ENCODE results near the gene SLC9A9.

SLC9A9 gene

GRCh38 chr3:143329567-143330211 is 518.6 kb downstream of the SLC9A9 start:
- TF ChIP-seq CTCF (IDR thresholded peaks at IDR 0.05; ENCODE audit: control insufficient read depth, insufficient read depth, low read depth, low read length, missing control alignments): no peak
- DNase-seq (ENCODE audit: low read depth): no peak
- no peak overlapping the region for H3K4me3 ChIP-seq (ENCODE audit: control insufficient read depth, low read depth, low read length)

GRCh38 chr3:143328451-143328850 is 519.8 kb downstream of the SLC9A9 start:
- no peak overlapping the region for H3K4me3 ChIP-seq (ENCODE audit: control insufficient read depth, low read depth, low read length)
- TF ChIP-seq CTCF (IDR thresholded peaks at IDR 0.05; ENCODE audit: control insufficient read depth, insufficient read depth, low read depth, low read length, missing control alignments): no peak
- DNase-seq (ENCODE audit: low read depth): no peak

GRCh38 chr3:143326983-143327778 is 521.1 kb downstream of the SLC9A9 start:
- no peak for DNase-seq (ENCODE audit: low read depth)
- no peak overlapping the region for H3K4me3 ChIP-seq (ENCODE audit: control insufficient read depth, low read depth, low read length)
- TF ChIP-seq CTCF (IDR thresholded peaks at IDR 0.05; ENCODE audit: control insufficient read depth, insufficient read depth, low read depth, low read length, missing control alignments): peak; percentile 21

GRCh38 chr3:143321058-143321769 is 527.1 kb downstream of the SLC9A9 start:
- no peak for TF ChIP-seq CTCF (IDR thresholded peaks at IDR 0.05; ENCODE audit: control insufficient read depth, insufficient read depth, low read depth, low read length, missing control alignments)
- no peak overlapping the region for H3K4me3 ChIP-seq (ENCODE audit: control insufficient read depth, low read depth, low read length)
- no peak for DNase-seq (ENCODE audit: low read depth)

- no peak for TF ChIP-seq CTCF (IDR thresholded peaks at IDR 0.05; ENCODE audit: control insufficient read depth, insufficient read depth, low read depth, low read length, missing control alignments)
- DNase-seq (ENCODE audit: low read depth): no peak
- no peak overlapping the region for H3K4me3 ChIP-seq (ENCODE audit: control insufficient read depth, low read depth, low read length)
Measured at GRCh38 chr3:143315766-143316165, 532.5 kb downstream of the SLC9A9 start.

GRCh38 chr3:143314251-143315093 is 533.8 kb downstream of the SLC9A9 start:
- TF ChIP-seq CTCF (IDR thresholded peaks at IDR 0.05; ENCODE audit: control insufficient read depth, insufficient read depth, low read depth, low read length, missing control alignments): no peak
- H3K4me3 ChIP-seq (ENCODE audit: control insufficient read depth, low read depth, low read length): no peak overlapping the region
- DNase-seq (ENCODE audit: low read depth): peak; percentile 29

All from AG09309 (cell line).